GM12891 (cell line): ENCODE results near the gene ZFAND3.

Source experiments
- POLR2A ChIP-seq: IDR thresholded peaks from 2 replicates; pipeline ENCODE4 v1.6.1; 2011; ENCODE audit warnings: low read depth, low read length, control low read depth
- POLR2AphosphoS5 ChIP-seq: IDR thresholded peaks from 2 replicates; pipeline ENCODE4 v1.6.1; 2011; ENCODE audit warnings: low read depth, low read length, control low read depth
- POU2F2 ChIP-seq: IDR thresholded peaks from 2 replicates; pipeline ENCODE4 v1.6.1; 2011; ENCODE audit warnings: low read depth, mild to moderate bottlenecking, control low read depth, low read length, moderate library complexity
- SPI1 ChIP-seq: IDR thresholded peaks from 2 replicates; pipeline ENCODE4 v1.6.1; 2011; ENCODE audit warnings: low read depth, low read length, control low read depth
- TAF1 ChIP-seq: IDR thresholded peaks from 2 replicates; pipeline ENCODE4 v1.6.1; 2011; ENCODE audit warnings: low read depth, low read length, control low read depth

- no peak for TF ChIP-seq POLR2AphosphoS5
- TF ChIP-seq POLR2A = no peak
- TF ChIP-seq TAF1 = no peak
- TF ChIP-seq POU2F2 = no peak
- TF ChIP-seq SPI1 = no peak
These were observed 160.1 kb downstream of the ZFAND3 start for GRCh38 chr6:37979392-37980221.
